NK-92 (cell line): ENCODE measurements around the gene FAM9A.

Experiments used
- DNase-seq: peaks from one replicate; lab custom pipeline; 2025; ENCODE audit not compliant: unreplicated experiment; lab: John Stamatoyannopoulos, UW

The FAM9A gene

DNA sequence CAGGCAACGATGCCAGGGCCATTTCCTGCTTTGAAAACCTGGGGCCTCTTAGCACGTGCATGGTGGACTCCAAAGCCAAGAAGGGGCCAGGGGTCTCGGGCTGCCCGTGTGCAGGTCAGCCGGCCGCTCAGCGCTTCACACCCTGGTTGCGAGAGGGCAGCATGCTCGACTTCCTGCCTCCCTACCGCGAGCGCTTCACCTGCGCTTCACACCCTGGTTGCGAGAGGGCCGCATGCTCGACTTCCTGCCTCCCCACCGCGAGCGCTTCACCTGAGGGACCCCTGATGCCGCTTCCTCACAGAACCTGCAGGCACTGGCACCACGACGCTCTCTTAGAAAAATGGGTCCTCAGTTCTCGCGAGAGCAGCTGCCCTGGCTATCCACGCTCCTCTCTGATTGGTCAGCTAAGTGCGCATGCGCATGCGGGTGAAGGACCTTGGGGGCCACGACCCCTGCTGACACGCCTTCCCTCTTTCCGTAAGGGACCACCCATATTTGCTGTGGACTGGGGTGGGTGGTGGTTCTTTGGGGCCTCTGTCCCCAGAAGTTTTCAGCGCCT, at the start of gene FAM9A:
TSS of gene FAM9A (minus strand) at position 343 of the 559 bp plus-strand sequence. CDS start 1,212 bp downstream, outside the sequence.
- DNase-seq = no peak

DNA sequence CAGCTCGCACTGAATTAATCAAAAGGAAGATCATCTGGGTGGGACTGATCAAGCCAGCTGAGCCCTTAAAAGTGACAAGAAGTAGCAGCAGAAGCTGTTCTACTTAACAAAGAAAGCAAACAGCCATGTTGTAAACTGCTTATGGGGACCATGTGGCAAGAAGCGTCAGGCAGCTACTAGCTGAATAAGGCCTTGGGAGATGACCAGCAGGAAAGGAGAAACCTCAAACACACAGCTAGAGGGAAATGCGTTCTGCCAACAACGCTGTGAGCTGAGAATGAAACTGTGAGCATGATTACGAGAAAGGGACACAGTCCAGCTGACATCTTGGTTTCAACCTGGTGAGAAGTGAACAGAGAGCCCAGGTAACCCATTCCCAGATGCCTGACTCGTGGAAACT, 49.3 kb upstream of the FAM9A start:
- DNase-seq = no peak

DNA sequence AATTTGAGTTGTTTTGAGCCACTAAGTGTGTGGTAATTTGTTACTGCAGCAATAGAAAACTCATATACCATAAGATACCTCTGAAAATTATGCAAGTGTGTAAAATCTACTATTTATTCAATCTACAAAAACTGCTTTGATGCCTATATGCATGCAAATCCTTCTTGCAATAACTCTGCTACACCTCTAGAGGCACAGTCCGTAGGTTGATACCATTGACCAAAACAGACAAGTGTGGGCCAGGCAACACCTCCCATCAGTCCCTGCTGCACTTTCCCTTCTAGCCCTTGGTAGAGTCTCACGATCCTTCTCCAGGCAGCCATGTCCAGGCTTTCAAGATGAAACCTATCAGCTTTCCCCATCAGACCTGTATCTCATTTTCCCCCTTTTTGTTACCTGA, 48.8 kb upstream of the FAM9A start:
- DNase-seq = no peak

DNA sequence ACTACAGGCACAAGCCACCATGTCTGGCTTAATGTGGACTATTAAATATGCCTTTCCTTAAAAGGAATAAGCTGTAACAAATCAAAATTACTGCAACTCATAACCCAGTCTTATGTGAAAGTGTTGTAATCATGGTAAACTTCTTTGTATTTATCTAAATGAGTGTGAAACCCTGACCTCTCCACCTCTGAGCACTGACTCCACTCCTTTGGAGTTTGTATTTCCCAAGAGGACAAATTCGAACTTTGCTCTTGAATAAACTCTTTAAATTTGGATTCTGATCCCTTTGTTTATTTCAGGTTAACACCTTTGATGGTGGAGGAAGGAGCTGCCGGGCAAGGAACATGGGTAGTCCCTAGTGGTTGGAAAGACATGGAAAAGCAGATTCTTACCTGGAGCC, 48.3 kb upstream of the FAM9A start:
- no peak for DNase-seq

DNA sequence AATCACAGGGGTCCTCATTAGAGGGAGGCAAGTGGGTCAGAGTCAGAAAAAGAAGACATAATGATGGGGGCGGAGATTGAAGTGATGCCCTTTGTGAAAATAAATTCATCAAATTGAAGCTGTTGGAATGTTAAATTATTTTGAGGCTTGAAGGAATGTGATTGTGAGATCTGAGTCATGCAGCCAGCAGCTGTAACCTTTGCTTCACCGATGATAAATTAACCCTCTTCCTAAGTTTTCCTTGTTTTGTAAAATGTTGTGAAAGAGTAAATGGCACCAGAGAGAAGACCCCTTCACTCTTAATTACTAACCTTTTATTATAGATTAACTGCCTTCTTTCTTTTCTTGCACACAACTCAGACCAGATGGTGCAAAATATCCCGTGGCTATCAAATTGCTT, 47.7 kb upstream of the FAM9A start:
- DNase-seq = no peak

DNA sequence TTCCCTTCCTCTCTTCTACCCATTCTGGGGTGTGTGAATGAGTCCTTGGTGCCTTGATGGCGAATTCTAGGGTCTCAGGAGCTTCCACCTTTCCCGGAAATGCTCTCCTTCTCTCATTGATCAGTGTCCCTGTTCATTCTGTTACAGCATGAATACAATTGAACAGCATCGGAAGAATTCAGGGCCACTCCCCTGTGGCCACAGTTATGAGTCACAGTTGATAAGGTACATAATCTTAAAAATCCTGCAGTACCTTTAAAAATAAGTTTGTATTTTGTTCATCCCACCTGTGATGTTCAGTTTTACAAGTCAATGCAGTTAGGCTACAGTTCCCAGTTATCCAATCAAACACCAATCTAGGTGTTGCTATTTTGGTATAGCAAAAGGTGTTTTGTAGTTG, 47.3 kb upstream of the FAM9A start:
- no peak for DNase-seq

DNA sequence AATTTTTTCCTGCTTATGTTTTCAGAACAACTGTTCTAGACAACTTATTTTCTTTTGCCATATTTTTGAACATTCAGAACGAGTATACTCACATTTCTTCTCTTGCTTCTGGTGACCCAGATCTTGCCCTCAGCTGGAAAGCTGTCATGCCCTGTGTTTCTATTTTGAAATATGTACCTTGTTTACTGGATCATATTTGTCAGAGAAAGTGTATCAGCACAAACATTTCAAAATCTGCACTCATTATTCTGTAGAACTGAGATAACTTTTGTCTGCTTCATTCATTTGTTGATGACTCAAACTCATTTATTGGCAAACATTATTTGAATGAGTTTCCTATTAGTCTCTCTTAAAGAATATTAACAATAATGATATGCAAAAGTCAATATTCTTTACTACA, 46.2 kb upstream of the FAM9A start:
- DNase-seq = no peak

DNA sequence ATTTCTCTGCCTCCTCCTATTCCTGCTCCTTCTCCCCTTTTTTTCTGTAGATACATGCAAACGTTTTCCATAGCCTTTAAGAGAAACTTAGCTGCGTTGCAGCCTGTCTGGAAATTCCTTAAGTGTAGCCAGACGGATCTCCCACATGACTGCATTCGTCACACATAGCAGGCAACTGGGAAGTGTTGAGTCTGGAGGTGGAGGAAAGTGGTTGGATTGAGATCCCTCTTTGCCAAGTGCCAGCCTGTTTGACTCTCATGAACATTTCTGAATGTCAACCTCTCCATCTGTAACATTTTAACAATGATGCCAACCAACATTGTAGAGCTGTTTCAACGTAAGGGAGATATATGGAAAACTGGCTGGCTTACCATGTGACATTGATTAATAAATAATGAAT, 45.1 kb upstream of the FAM9A start:
- no peak for DNase-seq

DNA sequence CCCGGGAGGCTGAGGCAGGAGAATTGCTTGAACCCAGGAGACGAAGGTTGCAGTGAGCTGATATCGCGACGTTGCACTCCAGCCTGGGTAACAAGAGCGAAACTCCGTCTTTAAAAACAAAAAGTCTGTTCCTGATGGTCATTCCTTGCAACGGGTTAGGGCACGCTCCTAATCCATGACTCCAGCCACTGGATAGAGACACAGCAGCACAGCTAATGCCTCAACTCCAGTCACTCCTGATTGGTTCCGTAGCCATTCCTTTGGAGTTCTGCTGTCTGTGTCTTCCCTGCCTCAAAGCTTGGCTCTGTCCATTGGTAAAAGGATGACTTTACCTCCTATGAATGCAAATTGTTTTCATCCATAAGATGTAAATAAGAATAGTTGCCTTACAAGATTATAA, 44.3 kb upstream of the FAM9A start:
- no peak for DNase-seq

DNA sequence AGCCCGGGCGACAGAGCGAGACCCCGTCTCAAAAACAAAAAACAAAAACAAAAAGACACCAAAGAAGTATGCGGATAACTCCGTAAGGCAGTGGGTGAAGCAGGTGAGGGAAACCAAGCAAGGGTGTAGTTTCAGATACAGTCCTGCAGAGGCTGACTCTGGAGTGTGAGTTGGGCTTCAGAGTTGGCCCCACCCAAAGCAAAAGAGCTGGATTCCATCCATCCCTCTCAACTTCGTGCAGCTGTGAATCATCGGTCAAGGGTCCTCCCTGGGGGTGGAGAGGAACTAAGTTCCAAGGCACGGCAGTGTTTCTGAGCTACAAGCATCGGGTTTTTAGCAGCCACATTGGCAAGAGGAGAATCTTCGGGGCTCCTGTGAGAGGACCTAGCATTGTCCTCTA, 43.9 kb upstream of the FAM9A start:
- DNase-seq = no peak

DNA sequence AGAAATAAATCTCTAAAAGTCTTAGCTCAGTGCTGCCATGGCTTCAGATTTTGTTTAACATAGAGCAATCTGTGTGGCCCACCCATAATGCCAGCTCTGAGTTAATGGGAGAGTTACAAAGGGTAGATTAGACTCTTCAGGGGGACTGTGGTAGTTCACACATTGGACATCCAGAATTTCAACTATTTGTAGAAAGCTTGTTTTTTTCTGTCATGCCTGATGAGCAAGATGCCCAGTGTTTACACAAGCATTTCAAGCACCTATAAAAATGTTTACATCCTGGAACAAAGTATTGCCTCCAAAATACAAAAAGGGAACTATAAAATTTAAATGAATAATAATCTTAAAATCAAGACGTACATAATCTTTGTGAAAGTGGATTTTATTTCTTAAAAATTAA, 43.0 kb upstream of the FAM9A start:
- no peak for DNase-seq

DNA sequence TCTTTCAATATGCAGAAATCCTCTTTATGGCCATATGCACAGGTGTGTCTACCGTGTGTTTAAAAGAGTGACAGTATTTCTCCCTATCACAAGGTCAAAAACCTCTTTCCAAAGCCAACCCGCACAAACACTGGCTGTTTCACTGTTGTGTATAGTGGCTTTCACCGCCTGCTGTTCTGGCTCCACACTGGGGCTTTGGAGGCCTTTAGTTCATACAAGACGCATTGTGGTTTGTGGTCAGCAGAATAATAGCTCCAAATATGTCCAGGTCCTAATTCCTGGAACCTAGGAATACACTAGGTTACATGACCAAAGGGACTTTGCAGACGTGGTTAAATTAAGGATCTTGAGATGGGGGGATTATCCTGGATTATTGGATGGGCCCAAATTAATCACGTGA, 40.7 kb upstream of the FAM9A start:
- DNase-seq = no peak

DNA sequence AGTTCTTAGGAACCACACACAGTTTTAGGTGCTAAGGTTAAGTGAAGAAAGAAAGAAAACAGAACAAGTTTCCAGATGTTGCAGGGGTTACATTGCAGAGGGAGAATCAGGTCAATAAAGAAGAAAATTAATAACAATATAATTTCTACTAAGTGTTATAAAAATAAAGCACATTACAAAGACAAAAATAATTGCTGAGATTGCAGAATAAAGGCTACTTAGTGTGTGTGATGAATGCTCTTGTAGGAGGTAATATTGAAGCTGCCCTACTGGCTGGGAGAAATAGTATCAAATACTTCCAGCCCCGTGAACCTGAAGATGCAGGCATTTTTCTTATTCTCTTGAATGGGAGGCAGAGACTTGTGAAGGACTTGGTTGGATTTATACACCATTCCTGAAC, 33.2 kb upstream of the FAM9A start:
- no peak for DNase-seq

DNA sequence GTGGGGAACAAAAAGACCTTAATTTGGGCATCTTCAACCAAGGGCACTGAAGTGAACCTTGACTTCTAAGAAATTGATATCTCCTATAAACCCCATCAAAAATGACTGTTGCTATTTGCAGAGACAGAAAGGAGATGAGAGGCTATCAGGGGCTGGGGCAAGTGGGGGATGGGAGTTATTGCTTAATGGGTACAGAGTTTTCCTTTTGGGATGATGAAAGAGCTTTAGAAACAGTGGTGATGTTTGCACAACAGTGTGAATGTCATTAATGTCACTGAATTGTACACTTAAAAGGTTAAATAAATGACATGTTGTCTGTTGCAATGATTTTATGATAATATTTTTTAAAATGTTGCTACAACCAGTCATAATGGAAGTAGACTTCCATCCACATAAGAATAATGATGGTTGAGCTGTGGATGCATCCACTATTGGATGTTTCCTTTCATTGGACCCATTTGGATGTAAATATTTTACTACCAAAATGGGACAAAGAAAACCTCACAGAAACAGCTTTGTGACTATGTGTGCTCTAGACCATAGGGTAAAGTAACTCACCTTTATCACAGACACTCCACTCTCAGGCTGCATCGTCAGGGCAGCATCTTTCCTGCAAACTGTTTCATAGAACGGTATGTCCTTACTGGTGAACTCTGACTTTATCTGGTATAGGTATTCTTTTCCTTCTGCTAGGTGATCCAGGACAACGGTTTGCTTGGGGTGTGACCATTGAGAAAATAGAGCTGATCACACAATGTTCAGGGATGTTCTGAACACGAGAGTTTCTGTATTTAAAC, 31.6 kb upstream of the FAM9A start:
- no peak for DNase-seq

DNA sequence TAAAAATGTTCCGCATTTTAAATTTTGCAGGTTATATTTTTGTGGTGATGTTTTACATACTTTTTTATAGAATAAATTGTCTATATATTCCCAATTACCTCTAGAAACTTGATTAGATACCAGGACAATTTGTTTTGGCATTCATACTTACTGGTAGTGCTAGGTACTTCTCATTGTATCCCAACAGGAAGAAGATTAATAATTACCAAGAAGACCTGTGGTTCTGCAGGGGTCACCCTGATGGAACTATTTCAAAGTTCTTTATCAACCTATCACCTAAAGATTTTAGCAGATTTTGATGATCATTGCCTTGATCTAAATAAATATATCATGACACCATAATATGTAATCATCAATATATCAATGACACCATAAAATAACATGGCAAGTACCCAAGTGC, 22.5 kb upstream of the FAM9A start:
- DNase-seq = no peak

DNA sequence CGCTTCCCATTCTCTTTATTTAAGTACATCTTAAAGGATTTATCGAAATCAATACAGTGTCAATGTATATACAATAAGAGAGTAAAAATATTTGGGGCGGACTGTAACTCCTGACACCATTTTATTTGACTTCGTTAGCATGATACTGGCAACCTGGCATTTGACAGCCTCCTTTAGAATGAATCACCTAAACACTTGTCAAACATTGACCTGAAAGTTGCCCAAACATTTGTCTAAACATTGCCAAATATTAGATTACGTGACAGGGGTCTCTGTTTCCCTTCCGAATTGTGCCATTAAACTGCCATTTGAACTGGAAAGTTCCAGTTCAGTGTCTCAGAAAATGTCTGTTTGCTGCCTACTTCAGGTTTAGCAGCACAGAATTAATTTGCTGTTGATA, 20.8 kb upstream of the FAM9A start:
- DNase-seq = no peak

DNA sequence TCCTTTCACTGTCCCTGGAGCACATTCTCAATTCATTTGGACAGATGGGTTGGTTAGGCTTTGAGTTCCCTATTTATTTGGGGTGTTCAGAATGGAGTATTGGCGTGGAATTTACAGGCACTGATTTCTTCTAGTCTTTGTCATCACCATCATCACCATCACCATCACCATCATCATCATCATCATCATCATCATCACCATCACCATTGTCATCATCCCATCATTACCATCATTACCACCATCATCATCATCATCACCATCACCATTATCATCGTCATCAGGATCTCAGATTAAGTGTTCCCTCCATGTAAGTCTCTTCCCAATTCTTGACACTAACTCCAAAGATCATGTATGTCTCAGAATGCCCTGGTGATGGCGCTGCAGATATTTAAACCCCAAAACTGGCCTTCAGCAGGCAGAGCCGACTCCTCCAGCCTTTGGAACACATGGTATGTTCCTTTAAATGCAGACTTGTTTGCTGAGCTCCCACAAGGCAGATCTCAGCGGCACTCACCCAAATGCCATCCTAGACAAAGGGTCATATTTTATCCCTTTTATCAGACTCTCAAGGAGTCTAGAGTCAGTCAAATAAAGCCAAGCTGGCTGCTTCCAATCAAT, 19.8 kb upstream of the FAM9A start:
- no peak for DNase-seq

DNA sequence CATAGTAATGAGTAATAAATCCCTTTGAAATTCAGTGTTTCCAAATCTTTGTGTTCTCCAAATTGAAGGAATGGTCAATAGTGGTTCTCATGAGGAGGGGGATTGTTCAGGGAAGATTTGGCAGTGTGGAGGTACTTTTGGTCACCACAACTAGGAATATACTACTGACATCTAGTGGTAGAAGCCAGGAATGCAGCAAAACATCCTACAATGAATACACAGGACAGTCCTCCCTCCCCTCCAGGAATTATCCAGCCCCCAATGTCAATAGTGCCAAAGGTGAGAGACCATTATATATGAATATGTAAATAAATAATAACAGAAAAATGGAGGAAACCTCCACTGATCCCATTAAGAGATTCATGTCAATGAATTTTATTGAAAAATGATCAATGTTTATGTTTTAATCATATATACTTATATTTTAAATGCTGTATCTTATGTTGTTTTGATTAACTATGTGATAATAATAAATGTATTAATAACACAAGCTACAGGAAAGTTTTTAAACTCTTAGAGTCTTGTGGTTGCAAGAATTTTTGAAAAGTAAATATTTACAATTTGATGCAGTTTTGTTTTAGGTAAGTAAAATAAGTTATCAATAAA, 14.4 kb upstream of the FAM9A start:
- no peak for DNase-seq

DNA sequence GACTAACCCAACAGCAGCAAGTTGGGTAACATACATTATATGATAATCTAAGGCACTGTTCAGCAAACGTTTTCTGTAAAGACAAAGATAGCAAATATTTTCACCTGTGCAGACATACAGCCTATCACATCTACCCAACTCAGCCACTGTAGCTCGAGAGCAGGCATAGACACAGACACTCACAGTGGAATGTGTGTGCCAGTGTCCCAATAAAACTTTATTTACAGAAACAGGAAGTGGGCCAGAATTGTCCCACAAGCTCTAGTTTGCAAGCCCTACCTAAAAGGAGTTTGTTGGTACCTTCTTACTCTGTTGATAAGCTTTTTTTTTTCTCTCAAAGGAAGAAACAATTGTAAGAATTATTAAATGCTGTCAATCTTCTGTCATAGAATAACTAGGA, 11.9 kb upstream of the FAM9A start:
- no peak for DNase-seq

DNA sequence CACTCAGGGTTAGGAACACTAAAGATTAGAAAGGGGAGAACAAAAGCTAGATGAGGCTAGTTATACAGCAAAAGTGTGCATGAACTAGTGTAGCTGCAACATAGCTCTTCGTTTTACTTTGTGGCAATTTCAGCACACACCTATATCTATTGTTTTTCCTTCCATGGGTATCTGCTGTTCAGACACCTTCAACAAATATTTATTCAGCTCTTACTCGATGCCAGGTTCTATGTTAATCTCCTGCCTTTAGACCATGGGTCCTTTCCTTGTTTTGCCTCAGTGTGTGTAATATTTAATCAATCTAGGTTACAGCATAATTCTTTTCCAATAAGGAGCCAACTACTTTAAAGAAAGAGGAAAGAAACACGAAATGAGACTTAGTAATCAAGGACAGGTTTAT, 10.4 kb upstream of the FAM9A start:
- no peak for DNase-seq

DNA sequence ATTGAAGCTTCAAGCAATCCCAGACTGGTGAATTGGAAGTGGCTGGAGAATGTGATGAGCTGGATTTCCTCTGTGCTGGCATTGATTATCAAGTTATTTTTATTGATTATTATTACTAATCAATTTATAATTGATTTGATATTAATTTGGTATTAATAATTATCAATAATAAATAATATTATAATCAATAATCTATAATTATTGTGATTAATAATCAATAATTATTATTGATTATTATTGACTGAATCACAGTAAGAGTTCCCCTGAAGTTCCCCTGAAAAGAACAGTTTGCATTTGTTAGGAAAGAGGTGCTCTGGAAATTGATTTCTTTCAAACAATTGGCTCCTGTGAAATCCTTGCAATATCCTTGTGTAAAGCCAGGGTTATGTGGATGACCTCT, 7.5 kb upstream of the FAM9A start:
- DNase-seq = no peak

DNA sequence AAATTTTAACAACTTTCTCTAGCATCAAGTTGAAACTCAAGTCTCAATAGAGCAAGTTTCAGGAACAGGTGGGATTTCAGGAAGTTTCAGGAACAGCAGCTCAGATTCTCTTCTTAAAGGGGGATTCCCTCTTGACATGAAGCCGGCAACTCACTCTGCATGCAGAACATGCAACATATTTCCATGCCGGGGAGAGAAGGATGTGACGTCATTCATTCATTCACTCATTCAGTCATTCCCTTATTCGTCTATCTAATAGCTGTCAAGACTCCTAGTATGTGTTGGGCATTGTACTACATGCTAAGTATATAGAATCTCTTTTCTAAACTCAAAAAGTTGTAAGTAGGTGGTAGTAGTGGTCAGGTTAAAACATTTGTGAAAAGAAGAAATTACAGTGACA, 4.8 kb upstream of the FAM9A start:
- no peak for DNase-seq
